Gastroesophageal sphincter (tissue), 4 donors: ENCODE results near the gene CDC42EP3. TPM values are rescaled to one million over a fixed set of nuclear protein-coding genes. Genes with fewer than 3 reads are reported as not detected.

Experiments used
- ATAC-seq: fragments of 150-250 bp; one replicate; pipeline ENCODE4 v1.9.1; 2016; ENCODE audit warnings: mild to moderate bottlenecking, moderate library complexity
- H3K27ac ChIP-seq, 4 donors: fragments of 200-600 bp; sonication (generic) in 3 of 4; 1 replicate in 3 of 4; 2 replicates in 1 of 4; pipeline ENCODE4 v1.5.1; 2016 to 2019
- H3K27me3 ChIP-seq: fragments of 200-600 bp; sonication (generic); one replicate; pipeline ENCODE4 v1.5.1; 2019
- H3K36me3 ChIP-seq, 2 donors: fragments of 200-600 bp; sonication (generic); one replicate each; pipeline ENCODE4 v1.5.1; 2019; ENCODE audit warnings: control low read depth in 1 of 2
- H3K4me1 ChIP-seq, 3 donors: fragments of 200-600 bp; sonication (generic); 1 replicate in 2 of 3; 2 replicates in 1 of 3; pipeline ENCODE4 v1.5.1; 2016 to 2019; ENCODE audit warnings: control low read depth in 2 of 3
- H3K4me3 ChIP-seq, 2 donors: fragments of 200-600 bp; sonication (generic); one replicate each; pipeline ENCODE4 v1.5.1; 2019; ENCODE audit warnings: mild to moderate bottlenecking in 1 of 2, moderate library complexity in 1 of 2
- H3K9me3 ChIP-seq, 3 donors: fragments of 200-600 bp; sonication (generic); one replicate each; pipeline ENCODE4 v1.5.1; 2017 to 2019; ENCODE audit warnings: control low read depth in 2 of 3
- EP300 ChIP-seq: sonication (generic); formaldehyde crosslinking; IDR thresholded peaks from one replicate; pipeline ENCODE4 v1.6.1; 2017; ENCODE audit warnings: antibody characterized with exemption, mild to moderate bottlenecking
- POLR2A ChIP-seq, 2 donors: fragments of 450-650 bp; IDR thresholded peaks; one replicate each; pipeline ENCODE4 v1.6.1; 2017; ENCODE audit warnings: antibody characterized with exemption in 2 of 2, mild to moderate bottlenecking in 2 of 2, moderate library complexity in 1 of 2
- POLR2AphosphoS5 ChIP-seq: sonication (generic); formaldehyde crosslinking; IDR thresholded peaks from one replicate; pipeline ENCODE4 v1.6.1; 2017; ENCODE audit warnings: antibody characterized with exemption
- WGBS, 2 donors: methylation state at CpG; one replicate each; pipeline ENCODE4 v1.1.5; 2018; ENCODE audit warnings: low coverage in 1 of 2; 5-methylcytosine and 5-hydroxymethylcytosine counted together
- total RNA-seq, 4 donors: library from RNA; depleted of rRNA; stranded (reverse); fragments of >200 nt; gene quantifications; one replicate each; pipeline ENCODE4 v1.1.0, GENCODE V29; 2016
- TF ChIP-seq, protein P1 (sequence below), 4 experiments: fragments of 200-600 bp in 2 of 4; fragments of 450-650 bp in 2 of 4; sonication (generic) in 1 of 4; IDR thresholded peaks; one replicate each; pipeline ENCODE4 v1.5.1; 2017 to 2019; ENCODE audit warnings: antibody characterized with exemption in 4 of 4, mild to moderate bottlenecking in 2 of 4, moderate library complexity in 2 of 4

Gene CDC42EP3
- total RNA-seq, 4 donors from 2014 or later, result 39.4 to 198 (median 87.4) TPM

DNA sequence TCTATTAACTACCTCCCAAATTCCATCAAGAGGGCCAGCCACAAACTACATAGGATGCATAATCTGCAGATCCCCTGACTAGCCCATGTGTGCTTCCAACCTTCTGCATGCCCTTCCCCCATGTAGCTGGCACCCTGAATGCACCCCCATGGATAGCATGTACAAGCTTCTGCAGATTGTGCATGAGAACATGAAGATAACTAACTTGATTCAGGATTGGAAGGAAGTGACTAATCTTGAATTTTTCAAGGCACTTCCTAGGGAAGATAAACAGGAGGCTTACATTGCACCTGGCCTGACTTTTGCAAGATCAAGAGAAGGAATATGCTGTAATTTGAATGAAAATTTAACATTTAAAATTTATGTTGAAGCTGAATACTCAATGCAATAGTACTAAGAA is 66.7 kb downstream of the CDC42EP3 start:
- H3K4me3 ChIP-seq, result no peak overlapping the region

DNA sequence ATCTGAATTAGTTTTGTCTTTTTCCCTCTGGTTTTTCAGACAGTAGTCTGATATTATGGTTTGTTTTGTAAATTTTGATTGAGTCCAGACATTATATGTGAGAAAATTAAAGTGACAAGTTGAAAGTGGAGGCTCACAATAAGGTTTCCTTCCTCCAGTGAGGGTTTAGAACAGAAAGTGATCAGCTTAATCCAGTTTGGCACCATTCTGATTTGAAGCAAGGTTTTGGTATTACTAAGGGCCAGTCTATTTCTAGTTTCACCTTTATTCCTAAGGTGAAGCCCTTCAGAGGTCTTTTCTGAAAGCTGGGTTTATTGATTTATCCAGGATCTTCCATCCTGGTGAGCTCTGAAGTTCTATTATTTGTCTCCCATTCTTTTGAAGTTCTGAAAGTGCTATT is 68.7 kb downstream of the CDC42EP3 start:
- H3K9me3 ChIP-seq, result peaks cover 0 to 15% (median 0%) of the 10 kb centered on the region in 3 donors
- no peak overlapping the region for H3K27ac ChIP-seq
- H3K4me3 ChIP-seq, result no peak overlapping the region
- TF ChIP-seq POLR2A (IDR thresholded peaks at IDR 0.05) (no peak), EP300 (no peak), POLR2AphosphoS5 (no peak)
- TF ChIP-seq, protein P1, sequence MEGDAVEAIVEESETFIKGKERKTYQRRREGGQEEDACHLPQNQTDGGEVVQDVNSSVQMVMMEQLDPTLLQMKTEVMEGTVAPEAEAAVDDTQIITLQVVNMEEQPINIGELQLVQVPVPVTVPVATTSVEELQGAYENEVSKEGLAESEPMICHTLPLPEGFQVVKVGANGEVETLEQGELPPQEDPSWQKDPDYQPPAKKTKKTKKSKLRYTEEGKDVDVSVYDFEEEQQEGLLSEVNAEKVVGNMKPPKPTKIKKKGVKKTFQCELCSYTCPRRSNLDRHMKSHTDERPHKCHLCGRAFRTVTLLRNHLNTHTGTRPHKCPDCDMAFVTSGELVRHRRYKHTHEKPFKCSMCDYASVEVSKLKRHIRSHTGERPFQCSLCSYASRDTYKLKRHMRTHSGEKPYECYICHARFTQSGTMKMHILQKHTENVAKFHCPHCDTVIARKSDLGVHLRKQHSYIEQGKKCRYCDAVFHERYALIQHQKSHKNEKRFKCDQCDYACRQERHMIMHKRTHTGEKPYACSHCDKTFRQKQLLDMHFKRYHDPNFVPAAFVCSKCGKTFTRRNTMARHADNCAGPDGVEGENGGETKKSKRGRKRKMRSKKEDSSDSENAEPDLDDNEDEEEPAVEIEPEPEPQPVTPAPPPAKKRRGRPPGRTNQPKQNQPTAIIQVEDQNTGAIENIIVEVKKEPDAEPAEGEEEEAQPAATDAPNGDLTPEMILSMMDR (IDR thresholded peaks at IDR 0.05), result no peak
- no peak for ATAC-seq
- no peaks in the 10 kb centered on the region for H3K27me3 ChIP-seq
- H3K36me3 ChIP-seq, result no peaks in the 10 kb centered on the region
- no peaks in the 10 kb centered on the region for H3K4me1 ChIP-seq

More for the DNA sequence above, 66.7 kb downstream of the CDC42EP3 start:
- Histone ChIP-seq H3K4me1 (no peaks in the 10 kb centered on the region), H3K27ac (no peak overlapping the region), H3K27me3 (no peaks in the 10 kb centered on the region), H3K9me3 (peaks cover 0 to 15% (median 0%) of the 10 kb centered on the region in 3 donors), H3K36me3 (no peaks in the 10 kb centered on the region)
- ATAC-seq, result no peak
- TF ChIP-seq EP300, result no peak
- TF ChIP-seq POLR2A (IDR thresholded peaks at IDR 0.05), result no peak

DNA sequence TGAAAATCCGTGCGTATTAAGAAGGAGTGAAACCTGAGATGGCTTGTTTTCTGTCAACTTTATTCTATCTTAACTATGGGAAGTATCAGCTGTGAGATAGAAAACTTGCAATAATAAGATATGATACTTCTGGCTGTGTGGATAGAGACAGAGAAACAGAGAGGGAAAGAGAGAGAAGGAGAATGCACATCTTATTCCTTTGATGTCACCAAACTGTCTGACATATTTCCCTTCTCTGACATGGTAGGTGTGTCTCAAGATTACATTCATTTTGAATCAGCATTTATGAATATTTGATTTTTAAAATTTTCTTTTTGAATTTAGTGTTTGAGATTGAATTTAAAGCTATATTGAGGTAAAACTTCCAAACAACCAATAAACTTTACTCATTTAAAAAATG is 69.4 kb downstream of the CDC42EP3 start:
- Histone ChIP-seq H3K4me3 (no peak overlapping the region), H3K27ac (no peak overlapping the region), H3K9me3 (peaks cover 0 to 15% (median 0%) of the 10 kb centered on the region in 3 donors), H3K36me3 (no peaks in the 10 kb centered on the region), H3K4me1 (no peaks in the 10 kb centered on the region), H3K27me3 (no peaks in the 10 kb centered on the region)
- no peak for TF ChIP-seq POLR2AphosphoS5
- TF ChIP-seq EP300, result no peak
- TF ChIP-seq, protein P1 (IDR thresholded peaks at IDR 0.05), result no peak
- no peak for TF ChIP-seq POLR2A (IDR thresholded peaks at IDR 0.05)
- 77 to 79% methylated on average over 2 of the region's 2 CpGs for WGBS, 2 donors
- ATAC-seq, result no peak

DNA sequence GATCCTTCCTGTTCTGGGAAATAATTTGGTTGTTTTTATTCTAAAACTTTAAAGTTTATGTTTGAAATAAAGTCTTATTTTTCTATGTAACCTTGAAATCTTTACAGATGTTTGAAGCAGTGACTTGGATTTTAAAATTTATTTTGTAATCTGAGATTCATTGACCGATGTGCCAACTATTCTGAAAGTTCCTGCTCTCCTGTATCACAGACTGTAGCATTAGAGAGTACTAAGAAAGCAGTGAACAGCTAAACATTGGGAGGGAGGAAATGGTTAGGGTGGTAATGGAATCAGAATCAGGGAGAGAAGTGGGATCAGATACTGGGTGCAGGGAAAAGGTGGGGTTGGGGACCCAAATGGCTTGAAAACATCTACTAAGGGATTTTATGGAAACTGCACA is 69.9 kb downstream of the CDC42EP3 start:
- no peak overlapping the region for H3K27ac ChIP-seq
- TF ChIP-seq EP300 (no peak), POLR2AphosphoS5 (no peak), POLR2A (IDR thresholded peaks at IDR 0.05) (no peak)
- TF ChIP-seq, protein P1 (IDR thresholded peaks at IDR 0.05), result no peak
- H3K36me3 ChIP-seq, result no peaks in the 10 kb centered on the region
- no peaks in the 10 kb centered on the region for H3K4me1 ChIP-seq
- no peaks in the 10 kb centered on the region for H3K27me3 ChIP-seq
- H3K4me3 ChIP-seq, result no peak overlapping the region
- peaks cover 0 to 15% (median 0%) of the 10 kb centered on the region in 3 donors for H3K9me3 ChIP-seq
- 75 to 80% methylated on average over 1 of the region's 1 CpG for WGBS, 2 donors
- no peak for ATAC-seq

DNA sequence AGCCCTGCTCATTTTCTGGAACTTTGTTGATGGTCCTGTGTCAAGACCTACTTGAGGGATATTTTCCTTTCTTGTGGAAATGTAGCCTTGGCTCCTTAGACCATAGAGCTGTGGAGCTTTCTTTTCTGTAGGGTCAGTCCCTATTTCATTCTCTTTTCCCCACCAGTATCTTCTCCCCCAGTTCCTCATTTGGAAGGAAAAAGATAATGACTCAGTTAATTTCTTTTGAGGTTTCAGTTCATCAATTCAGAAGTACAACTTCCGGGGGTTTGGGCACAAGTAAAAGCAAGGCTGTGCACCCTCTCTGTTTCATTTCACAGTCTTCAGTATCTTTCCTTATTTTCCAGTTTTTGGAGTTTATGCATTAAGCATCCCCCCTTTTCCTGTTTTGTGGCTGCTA is 70.7 kb downstream of the CDC42EP3 start:
- Histone ChIP-seq H3K9me3 (peaks cover 0 to 8% (median 0%) of the 10 kb centered on the region in 3 donors), H3K27ac (no peak overlapping the region), H3K4me3 (no peak overlapping the region), H3K27me3 (no peaks in the 10 kb centered on the region), H3K4me1 (no peaks in the 10 kb centered on the region), H3K36me3 (no peaks in the 10 kb centered on the region)
- no peak for ATAC-seq
- TF ChIP-seq POLR2A (IDR thresholded peaks at IDR 0.05) (no peak), EP300 (no peak), POLR2AphosphoS5 (no peak)
- TF ChIP-seq, protein P1 (IDR thresholded peaks at IDR 0.05), result no peak
- WGBS, 2 donors, result 86 to 100% methylated on average over 1 of the region's 1 CpG
